Raji (cell line): ENCODE results near the gene OSBPL8.

Experiments used
- POLR2A ChIP-seq: IDR thresholded peaks from 2 replicates; pipeline ENCODE4 v1.6.1; 2011; ENCODE audit warnings: low read depth, low read length, control low read depth; ENCODE audit not compliant: insufficient read depth

The OSBPL8 gene

DNA sequence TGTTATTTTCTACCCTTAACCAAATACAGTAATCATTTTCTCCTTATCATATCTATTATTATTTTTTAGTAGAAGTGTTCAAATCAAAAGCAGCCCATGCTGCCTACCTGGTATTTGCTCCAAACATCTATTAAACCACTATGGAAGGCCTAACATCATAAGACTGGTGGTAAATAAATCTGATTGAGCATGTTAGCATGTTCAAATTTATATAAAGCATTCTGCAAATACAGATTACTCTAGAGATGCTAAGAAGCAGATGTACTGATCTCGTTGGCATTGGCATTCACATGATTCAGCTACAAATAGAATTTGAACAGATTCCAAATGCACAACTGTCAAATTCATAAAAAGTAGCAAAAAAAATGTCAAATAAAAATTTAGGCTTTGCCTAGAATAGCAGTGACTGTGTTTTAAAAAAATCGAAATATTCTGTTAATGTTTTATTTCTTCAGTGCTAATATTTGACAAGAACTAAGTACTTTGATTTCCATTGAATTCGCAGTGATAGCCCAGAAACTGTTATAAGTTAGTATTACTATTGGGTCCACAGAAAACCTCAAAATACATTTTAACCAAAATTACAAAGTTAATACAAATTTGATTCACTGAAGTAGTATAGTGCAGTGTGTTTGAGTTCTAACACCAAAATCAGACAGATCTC lies 9.4 kb upstream of the OSBPL8 start:
- TF ChIP-seq POLR2A = no peak

DNA sequence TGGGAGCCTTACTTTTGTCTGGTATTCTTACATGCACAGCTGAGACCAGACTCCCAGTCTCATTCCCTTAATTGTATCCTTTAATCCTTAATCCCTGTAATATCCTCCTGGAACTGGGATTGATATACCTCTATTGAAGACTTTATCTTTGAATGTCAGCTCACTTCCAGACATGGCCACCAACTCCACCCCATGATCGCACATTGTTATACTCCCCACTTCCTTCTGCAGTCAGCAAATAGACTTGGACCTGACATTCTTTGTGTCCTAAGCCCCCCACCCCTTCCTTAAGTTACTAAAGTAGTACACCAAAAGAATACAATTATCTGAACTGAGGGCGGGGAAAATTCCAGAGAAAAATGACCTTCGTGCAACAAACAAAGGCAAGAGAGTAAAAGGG lies 8.6 kb upstream of the OSBPL8 start:
- TF ChIP-seq POLR2A = no peak

DNA sequence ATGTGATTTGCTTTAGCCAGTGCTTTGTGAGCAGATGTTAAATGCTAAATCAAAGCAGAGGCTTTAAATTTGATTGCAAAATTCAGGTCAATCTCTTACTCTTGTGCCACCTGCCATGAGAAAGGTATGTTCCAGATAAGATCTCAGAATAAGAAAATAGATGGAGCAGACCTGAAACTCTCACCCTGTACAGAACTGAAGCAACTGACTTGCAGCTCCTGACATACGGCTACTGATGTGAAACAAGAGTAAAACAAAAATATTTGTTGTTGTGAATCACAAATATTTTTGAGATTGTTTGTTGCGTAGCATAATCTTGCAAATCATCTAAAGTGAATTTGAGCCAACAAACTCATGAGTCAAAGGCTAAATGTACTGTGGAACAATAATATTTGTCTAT lies 3.5 kb upstream of the OSBPL8 start:
- TF ChIP-seq POLR2A = no peak

DNA sequence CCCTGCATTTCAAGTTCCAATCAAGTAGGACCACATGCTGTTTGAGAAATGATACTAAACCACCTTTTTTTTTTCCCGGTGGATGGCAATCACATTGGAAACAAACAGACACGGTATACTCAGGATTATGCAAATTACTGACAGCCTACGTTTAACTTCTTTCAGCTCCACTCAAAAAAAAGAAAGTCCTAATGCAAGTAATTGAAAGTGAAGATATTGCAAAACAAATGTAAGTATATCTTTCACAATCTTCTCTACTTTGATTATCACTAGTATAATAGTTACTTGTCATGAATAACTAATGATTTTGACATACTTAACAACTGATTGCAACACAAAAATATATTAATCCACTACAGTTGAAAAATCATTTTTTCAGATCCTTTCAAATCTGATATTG lies 2.6 kb upstream of the OSBPL8 start:
- no peak for TF ChIP-seq POLR2A

DNA sequence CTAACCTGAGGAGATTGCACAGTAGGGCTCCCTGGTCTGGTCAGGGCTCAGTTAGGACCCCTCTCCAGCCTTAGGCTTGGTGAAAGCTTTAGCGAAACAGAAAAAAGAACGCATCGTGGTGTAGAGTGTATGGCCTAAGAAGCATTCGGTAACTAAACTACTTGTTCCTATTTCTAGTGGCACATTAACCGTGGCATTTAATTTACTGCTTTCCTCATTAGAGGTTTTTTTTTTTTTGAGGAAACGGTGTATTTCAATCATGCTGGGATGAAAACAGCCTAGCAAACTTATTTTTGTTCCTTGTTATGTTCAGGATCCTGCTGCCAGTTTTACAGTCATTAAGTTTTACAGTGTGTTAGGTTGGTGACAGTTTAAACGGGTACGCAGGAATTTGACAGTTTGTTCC lies 518 bp upstream of the OSBPL8 start:
- TF ChIP-seq POLR2A = no peak

DNA sequence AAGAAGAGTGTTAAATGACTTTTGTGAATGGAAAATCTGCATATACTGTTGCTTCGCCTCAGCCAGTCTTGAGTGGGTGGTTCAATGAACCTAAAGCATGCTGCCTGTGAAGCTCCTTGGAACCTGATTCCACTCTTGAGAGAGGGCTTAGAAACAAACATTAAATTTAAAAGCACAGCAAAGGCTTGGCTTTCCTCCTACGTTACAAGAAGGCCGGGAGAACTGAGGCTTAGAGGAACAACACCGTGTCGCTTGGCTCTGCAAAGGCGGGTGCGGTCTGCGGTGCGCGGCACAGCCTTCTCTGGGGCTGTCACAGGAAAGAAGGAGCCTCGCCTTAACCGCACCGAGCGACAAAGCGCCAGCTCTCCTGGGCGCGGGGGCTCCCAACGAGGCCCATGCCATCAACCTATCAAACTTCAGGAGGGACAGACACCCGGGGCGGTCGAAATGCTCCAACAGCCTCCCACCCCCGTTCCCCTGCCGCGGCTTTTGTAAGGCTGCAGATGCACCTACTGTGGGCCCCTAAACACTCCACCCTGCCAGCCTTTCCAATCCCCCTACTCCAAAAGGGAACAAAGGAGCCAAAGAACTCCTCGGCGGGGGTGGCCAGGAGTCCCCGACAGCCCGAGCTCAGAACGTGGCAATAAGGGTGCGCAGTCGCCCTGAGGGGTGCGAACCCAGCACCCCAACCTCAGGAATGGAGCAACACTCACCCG lies 729 bp downstream of the OSBPL8 start:
- peak; percentile 41; the same call in 1 of the 2 replicates for TF ChIP-seq POLR2A

DNA sequence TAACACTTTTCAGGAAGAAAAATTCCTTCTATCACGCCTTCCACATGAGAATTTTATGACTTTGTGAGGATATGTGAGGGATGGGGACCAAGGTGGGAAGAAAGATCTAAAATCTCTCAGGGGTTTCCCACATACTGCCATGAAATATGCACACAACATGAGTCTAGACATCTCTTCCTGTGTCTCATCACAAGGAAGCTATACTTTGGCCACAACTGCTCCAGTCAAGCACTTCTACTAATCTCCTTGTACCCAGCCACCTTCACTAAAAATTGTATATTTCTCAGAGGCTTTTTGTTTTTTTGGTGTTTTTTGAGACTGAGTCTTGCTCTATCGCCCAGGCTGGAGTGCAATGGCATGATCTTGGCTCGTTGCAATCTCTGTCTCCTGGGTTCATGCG lies 3.2 kb downstream of the OSBPL8 start:
- TF ChIP-seq POLR2A = no peak

DNA sequence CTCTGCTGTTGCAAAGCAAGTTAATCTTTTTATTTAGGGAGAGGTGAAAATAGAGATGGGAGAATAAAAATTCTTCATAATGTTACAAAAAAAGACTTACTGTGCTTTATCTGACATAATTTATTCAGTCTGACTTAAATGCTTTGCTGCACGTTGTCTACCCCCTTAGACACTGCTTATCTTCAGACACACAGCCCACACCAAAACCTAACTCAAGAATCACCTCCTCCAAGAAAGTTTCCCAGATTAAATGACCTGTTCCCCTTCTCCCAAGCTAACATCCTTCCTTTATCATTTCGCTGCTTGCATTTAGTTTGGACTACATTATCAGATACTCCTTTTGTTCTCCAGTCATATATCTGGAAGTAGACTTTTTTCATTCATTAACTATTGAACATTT lies 3.8 kb downstream of the OSBPL8 start:
- TF ChIP-seq POLR2A = no peak

DNA sequence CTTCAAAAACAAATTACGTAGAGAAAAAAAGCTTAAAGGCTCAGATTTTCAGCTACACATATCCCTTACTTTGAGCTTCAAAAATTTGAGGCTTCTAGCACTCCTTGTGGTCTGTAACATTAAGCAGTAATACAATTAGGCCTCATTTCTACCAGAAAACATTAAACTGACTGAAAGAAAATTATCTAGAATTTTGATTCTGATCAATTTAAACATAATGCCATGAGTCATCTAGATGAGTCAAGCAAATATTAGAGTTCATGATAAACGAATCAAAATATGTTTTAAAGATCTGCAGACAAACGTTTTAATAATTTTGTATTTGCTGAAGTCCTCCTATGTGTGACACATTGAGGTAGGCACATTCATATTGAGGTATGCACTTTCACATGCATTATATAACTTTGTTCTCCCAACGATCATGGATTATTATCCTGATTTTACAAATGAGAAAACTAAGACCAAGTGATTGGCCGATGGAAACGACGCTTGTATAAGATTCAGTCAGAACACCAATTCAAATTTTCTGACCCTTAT lies 4.3 kb downstream of the OSBPL8 start:
- no peak for TF ChIP-seq POLR2A

DNA sequence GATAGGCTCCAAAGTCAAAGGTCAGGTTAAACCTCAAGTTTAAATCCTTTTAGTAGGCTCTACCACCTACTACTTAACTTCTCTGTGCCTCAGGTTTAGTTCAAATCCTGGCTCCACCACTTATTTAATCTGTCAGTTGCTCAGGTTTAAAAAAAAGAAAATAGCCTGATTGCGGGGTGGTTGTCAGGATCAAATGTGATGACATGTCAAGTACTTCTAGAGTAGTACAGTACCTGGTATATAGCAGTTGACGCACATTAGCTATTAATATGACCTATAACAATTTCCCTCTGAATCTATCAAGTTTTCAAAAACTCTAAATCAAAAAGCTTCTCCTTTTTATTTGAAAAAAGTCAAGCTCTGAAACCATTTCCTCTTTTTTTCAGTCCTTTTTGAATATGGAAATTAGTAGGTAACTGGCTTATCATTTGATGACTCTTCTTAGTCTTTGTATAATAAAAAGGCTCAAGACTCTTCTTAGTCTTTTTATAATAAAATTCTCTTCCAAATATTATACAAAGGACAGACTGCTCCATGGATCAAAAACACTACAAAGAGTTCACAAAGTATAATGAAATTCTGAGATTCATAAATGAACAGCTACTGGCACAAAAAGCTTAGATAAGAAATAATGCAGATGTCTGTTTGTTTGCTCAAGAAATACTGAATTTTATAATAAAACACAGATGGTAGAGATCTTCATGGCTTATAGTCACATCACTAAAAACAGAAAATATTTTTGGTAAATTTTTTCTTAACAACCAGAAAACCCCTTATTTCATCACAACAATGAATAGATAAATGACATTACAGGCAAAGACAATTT lies 5.0 kb downstream of the OSBPL8 start:
- TF ChIP-seq POLR2A = no peak

DNA sequence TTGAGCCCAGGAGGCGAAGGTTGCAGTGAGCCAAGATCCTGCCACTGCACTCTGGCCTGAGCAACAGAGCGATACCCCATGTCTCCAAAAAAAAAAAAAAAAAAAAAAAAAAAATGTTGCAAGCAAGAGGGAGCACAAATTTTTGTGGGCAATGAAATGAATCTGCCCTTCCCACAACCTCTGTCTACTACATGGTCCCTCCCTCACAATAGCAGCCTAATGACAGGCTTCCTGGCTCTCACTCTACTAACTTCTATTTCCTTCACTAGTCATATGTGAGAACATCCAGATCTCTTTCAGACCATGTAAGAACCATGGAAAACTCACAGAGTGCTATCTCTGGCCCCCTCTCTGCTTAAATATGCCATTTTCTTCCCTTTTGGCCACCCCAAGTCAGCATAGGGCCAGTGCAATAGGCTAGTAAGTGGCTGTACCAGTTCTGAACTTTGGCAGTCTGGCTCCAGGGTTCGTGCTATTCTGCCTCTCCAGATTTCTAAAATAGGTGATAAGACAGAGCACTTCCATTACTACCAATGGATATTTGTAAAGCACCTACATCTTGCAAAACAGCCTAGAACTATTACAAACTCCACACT lies 7.1 kb downstream of the OSBPL8 start:
- no peak for TF ChIP-seq POLR2A

DNA sequence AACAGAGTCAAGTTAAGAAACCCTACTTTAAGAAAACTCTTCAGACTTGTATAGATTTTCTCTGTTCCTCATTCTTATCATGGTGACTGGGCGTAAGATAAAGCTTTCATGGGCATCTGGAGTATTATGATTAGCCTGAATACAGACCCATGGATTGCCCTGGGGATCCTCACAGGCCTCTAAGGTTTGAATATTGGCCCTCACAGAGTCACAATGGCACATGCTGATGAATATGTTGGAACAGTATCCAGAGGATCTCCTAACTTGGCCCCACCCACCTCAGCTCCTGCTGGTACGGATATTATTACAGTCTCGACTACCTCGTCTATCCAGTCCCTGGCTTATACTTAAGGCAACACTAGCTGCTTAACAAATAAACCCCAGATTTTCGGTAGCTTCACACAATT lies 8.1 kb downstream of the OSBPL8 start:
- no peak for TF ChIP-seq POLR2A

DNA sequence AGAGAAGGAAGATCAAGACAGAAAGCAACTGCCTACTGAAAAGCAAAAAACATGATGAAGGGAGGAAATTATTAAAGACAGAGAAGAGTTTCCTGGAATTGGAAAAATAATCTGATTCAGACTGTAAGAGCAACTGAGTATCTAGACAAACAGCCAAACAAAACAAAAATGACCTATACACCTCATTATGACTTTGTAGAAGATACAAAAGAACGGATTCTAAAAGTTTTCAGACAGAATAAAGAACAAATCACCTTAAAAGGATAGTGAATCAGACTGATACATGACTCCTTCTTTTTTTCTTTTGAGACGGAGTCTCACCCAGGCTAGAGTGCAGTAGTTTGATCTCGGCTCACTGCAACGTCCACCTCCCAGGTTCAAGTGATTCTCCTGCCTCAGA lies 10.4 kb downstream of the OSBPL8 start:
- TF ChIP-seq POLR2A = no peak

DNA sequence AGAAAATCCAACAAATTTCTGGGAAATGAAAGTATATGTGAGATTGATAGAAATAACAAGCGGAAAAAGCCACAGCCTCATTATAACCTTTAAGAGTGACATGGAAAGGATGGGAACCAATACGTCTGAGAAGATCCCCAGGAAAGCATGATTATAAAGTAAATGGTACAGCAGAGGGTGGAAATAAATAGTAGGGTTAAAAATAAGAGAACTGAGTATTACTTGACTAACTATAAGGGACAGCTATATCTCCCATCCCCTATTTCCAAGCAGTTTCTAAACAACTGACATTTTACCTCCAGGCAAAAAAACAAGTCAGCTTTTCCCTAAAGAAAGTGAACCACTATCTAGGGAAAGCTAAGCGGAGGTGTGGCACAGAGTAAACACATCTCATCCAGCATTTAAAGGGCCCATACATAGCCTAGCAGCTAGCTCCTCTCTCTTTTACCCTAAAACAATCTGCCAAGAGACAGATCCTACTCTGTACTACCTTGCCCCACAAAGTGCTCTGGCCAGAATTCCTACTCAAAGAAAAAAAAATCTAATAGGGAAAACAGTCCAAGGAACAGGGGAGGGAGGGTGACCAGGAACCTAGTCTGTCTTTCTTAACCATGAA lies 11.2 kb downstream of the OSBPL8 start:
- no peak for TF ChIP-seq POLR2A

DNA sequence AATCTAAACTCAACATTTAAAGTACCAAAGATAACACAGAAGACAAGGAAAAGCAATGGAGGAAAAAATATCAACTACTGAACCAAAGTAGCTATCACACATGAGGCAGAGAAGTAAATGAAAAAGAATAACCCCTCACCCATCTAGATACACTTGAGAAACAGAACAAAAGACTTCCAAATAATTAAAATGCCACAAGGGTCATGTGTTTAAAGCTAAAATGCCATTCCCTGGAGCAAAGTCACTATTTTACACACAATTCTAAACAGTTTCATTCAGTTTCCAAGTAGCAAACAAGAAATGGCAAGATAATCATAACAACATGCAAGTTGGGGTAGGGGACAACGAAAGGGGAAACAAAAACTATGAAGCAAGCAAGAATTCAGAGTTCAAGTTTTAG lies 12.0 kb downstream of the OSBPL8 start:
- TF ChIP-seq POLR2A = no peak
